ENCODE data around the gene SLC39A11.
"Not testable (repeated sequence)": the region's sequence is repeated elsewhere in the genome, so short reads cannot be mapped to it uniquely, and the experiment has no call there.

SLC39A11 gene

DNA sequence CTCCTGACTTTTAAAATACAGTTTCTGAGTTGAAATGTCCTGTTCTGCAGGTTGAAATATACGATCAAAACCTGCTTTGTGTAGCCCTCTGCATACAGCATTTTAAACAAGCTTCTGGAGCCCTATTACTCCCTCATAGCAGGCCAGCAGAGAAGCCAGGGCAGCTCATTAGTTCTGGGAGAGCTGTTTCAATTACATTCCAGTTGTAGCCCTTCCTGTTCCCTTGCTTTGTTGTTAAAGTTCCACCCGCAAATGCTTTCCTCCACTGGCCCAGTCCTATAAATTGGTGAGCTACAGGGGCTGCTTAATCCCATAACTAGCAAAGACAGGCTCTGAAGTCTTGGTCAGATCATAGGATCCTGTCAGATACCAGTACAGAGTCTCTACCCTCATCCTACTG is 162.5 kb downstream of the SLC39A11 start:
- in situ Hi-C loops (cut with HindIII; ENCODE audit: low sequenced_read_pairs) = no loop called here

DNA sequence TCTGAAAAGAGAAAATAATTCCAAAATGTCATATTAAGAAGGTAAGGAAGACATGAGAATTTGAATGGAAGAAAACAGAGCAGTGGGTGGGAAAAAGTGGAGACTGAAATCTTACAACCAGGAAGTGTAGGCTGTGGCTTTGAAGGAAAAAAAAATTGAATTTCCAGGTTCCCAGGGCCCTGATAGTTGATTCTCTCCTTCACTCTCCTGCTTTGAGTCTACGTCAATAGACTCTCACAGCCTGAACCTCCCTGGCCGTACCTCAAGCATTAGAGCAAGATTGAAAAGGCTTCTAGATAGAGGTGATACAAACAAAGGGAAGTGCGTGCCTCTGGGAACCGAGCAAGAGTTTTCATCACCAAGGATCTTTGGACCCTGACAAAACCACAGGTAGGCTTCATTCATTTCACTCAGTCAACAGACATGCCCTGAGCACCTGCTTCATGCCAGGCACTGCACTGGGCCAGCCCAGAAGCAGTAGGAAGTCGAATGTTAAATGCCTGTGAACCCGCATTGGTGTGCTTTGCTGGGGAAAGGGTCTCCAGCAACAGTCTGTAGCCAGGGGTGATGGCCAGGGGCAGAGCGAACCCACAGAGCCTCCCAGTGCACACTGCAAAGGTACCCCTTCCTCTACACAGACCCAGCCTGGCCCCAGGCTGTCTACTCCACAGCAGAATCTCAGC is 163.9 kb downstream of the SLC39A11 start:
- in situ Hi-C loops (cut with HindIII; ENCODE audit: low sequenced_read_pairs) = no loop called here

- in situ Hi-C loops (cut with HindIII; ENCODE audit: low sequenced_read_pairs) = no loop called here
Measured at GRCh38 chr17:72927760-72928159, 164.7 kb downstream of the SLC39A11 start.

GRCh38 chr17:72927146-72927545 is 165.3 kb downstream of the SLC39A11 start:
- in situ Hi-C loops (cut with HindIII; ENCODE audit: low sequenced_read_pairs) = no loop called here

- in situ Hi-C loops (cut with HindIII; ENCODE audit: low sequenced_read_pairs) = no loop called here
Measured at GRCh38 chr17:72926171-72926570, 166.3 kb downstream of the SLC39A11 start.

DNA sequence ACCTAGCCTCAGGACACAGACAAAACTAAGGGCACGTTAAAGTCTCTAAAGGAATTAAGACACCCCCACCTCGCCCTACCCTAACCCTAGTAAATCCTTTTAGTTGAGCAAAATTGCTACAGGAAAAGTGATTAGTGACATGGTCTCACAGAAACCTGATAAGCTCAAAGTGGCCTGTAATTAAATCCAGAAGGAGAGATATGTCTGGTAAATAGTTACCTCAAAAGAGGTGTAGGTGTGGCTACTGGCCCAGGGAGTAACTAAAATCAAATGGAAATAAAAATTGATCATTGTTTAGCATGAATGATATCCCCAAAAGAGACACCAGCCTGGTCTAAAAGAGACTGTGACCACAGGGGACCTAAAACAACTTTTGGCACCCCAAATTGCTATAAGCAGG is 168.3 kb downstream of the SLC39A11 start:
- in situ Hi-C loops (cut with HindIII; ENCODE audit: low sequenced_read_pairs) = no loop called here

- in situ Hi-C loops (cut with HindIII; ENCODE audit: low sequenced_read_pairs) = no loop called here
Measured at GRCh38 chr17:72922219-72922618, 170.3 kb downstream of the SLC39A11 start.

DNA sequence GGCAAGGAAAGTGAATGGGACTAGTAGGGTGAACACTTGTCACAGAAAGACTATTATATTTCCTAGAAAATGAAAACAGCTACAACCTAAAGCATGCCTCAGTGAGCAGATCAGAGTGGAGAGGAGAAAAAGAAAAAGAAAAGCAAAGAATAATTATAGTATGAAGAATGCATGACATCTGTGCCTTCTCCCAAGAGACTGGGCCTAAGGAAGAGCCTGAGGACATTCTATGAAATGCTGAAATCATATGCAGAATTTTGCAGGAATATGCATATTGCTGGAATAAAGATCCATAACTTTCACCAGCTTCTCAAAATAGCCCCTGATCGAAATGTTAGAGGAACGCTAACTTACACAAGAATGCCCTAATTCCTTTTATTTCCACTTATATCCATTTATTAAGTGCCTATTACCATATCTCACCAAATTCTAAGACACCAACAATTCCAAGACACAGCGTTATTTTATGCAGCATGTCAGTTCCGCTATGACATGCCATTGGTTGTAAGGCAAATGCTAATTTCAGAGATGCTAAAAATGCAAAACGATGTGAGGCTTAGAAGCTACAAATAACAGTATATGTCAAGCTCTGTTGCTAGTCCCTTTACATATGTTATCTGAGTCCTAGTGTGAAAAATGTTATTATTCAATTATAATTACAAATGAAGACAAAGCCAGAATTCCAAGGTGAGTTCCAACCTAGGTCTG is 171.0 kb downstream of the SLC39A11 start:
- in situ Hi-C loops (cut with HindIII; ENCODE audit: low sequenced_read_pairs) = no loop called here

GRCh38 chr17:72920513-72920912 is 172.0 kb downstream of the SLC39A11 start:
- in situ Hi-C loops (cut with HindIII; ENCODE audit: low sequenced_read_pairs) = no loop called here

DNA sequence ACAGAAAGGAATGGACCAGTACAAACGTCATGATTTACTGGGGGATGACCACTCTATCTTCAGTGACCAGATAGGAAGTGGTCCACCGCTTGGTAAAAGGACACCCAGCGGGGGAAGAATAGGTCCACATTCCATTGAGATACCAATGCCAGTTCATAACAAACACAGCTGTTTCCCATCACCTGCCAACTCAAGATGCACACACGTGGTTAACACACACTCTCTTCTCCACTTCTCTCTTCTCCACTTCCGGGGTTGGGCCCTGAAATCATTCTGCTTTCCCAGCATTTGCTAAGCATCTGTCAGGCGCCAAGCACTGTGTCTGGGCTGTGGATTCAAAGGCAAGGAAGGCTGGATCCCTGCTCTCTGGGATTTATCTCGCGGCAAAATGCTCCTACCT is 175.5 kb downstream of the SLC39A11 start:
- in situ Hi-C loops (cut with HindIII; ENCODE audit: low sequenced_read_pairs) = no loop called here

GRCh38 chr17:72915625-72916081 is 176.8 kb downstream of the SLC39A11 start:
- in situ Hi-C loops (cut with HindIII; ENCODE audit: low sequenced_read_pairs) = no loop called here

DNA sequence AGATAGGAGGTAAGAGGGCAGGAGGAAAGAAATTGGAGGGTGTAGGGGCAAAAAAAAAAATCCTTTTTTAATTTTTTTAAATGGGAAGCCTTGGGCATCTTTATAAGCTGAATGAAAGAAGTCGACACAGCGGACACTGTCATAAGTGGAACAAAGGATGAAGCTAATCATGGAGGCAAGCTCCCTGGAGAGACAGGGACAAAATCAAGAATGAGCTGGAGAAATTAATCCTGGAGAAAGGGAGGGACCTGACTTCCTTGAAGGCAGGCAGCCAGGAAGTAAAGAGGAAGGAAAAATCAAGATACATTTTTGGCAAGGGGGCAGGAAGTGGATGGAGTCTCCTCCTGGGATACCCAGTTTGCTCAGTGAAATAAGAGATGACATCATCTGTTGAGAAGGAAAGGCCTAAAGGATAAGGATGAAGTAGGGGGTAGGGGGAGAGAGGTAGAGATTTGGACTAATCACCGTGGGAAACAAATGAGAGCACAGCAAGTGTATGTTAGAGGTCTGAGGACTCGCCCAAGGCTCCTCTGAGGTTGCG is 179.3 kb downstream of the SLC39A11 start:
- in situ Hi-C loops (cut with HindIII; ENCODE audit: low sequenced_read_pairs) = no loop called here

DNA sequence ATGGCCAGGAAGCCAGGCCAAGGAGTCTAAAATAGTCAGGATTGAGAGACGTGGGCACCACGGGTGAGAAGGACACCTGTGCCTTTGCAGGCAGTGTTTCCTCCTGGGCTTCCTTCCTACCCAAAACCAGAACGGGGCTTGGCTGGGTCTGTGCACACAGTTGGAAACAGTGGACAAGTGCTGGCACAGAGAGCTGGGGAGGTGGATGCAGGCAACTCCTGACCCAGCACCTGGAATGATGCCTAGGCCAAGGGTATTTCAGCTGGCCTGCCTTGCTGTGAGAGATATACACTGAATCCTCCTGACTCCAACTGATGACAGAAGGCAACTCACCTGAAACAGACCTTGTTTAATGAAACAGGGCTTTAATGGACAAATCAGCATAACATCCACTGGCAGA is 186.2 kb downstream of the SLC39A11 start:
- in situ Hi-C loops (cut with HindIII; ENCODE audit: low sequenced_read_pairs) = no loop called here

- in situ Hi-C loops (cut with HindIII; ENCODE audit: low sequenced_read_pairs) = no loop called here
Measured at GRCh38 chr17:72903522-72903921, 189.0 kb downstream of the SLC39A11 start.

DNA sequence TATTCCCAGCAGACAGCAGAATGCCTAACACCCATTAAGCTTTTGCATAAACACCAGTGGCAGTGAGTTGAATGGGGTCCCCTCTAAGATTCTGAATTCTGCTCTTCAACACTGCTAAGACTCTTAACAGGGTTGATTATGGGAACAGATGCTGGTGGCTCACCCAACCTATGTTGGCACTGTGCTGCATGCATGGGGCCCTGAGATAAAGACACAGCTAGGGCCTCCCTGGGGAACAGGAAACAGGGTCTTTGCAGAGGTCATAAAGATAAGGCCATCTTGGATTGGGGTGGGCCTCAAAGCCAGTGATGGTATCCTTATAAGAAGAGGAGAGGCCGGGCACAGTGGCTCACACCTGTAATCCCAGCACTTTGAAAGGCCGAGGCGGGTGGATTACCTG is 190.8 kb downstream of the SLC39A11 start:
- in situ Hi-C loops (cut with HindIII; ENCODE audit: low sequenced_read_pairs) = no loop called here

GRCh38 chr17:72901083-72901482 is 191.4 kb downstream of the SLC39A11 start:
- in situ Hi-C loops (cut with HindIII; ENCODE audit: low sequenced_read_pairs) = no loop called here

DNA sequence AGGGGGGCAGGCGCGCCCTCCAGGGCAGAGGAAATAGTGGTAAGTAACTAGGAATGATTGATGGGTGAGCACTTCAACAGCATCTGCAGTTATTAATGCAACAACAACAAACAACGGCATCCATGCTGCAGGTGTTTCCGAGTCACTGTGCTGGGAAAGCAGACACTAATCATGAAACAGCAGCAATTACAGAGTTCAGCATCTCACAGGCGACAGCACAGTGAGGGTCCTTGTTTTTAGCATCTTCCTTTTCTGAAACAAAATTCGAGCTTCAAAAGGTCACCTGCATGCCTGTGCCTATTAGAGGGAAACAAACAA is 191.9 kb downstream of the SLC39A11 start:
- in situ Hi-C loops (cut with HindIII; ENCODE audit: low sequenced_read_pairs) = no loop called here

- in situ Hi-C loops (cut with HindIII; ENCODE audit: low sequenced_read_pairs) = no loop called here
Measured at GRCh38 chr17:72898725-72899124, 193.8 kb downstream of the SLC39A11 start.

GRCh38 chr17:72896288-72896687 is 196.2 kb downstream of the SLC39A11 start:
- in situ Hi-C loops (cut with HindIII; ENCODE audit: low sequenced_read_pairs) = not testable (repeated sequence)

- in situ Hi-C loops (cut with HindIII; ENCODE audit: low sequenced_read_pairs) = no loop called here
Measured at GRCh38 chr17:72891627-72892026, 200.9 kb downstream of the SLC39A11 start.

DNA sequence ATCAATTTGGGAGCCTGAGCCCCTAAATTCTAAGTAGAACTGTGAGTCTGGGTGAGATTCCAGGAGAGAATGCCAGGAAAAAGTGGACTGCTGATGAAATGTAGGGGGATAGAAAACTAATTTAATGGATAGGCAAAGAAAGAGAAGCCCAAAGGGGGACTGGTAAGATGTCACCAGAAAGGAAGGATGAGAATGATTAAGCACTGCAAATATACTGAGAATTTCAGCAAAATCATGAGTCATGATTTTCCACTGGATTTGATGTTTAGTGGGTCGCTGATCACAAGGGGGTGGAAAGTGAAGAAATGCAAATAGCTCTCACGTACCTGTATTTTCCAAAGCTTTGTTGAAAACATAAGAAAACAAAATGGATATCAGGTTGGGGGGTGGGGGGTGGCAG is 201.8 kb downstream of the SLC39A11 start:
- in situ Hi-C loops (cut with HindIII; ENCODE audit: low sequenced_read_pairs) = no loop called here

GRCh38 chr17:72887917-72888316 is 204.6 kb downstream of the SLC39A11 start:
- in situ Hi-C loops (cut with HindIII; ENCODE audit: low sequenced_read_pairs) = no loop called here
